Fibroblast of lung (primary cell): ENCODE data around the gene MAGEB16. TPM values are rescaled to one million over a fixed set of nuclear protein-coding genes. Genes with fewer than 3 reads are reported as not detected.

Source experiments
- DNase-seq, 2 donors: peaks; one replicate each; pipeline versions ENCODE4 v3.0.0 to v3.0.0-alpha.2; 2010; ENCODE audit warnings: low read depth in 2 of 2
- H2AFZ ChIP-seq: 2 replicates; pipeline ENCODE4 v1.5.1; 2012; ENCODE audit warnings: low read length, control low read depth, inconsistent platforms
- H3K27ac ChIP-seq: 2 replicates; pipeline ENCODE4 v1.5.1; 2011; ENCODE audit warnings: low read length, control low read depth; ENCODE audit not compliant: insufficient read depth
- H3K27me3 ChIP-seq: 2 replicates; pipeline ENCODE4 v1.5.1; 2011; ENCODE audit warnings: mild to moderate bottlenecking, low read length; ENCODE audit not compliant: control insufficient read depth, insufficient read depth
- H3K36me3 ChIP-seq: 2 replicates; pipeline ENCODE4 v1.5.1; 2011; ENCODE audit warnings: low read length; ENCODE audit not compliant: control insufficient read depth, insufficient read depth
- H3K4me1 ChIP-seq: 2 replicates; pipeline ENCODE4 v1.5.1; 2011; ENCODE audit warnings: low read length; ENCODE audit not compliant: control insufficient read depth, insufficient read depth; ENCODE audit errors: extremely low read depth
- H3K4me2 ChIP-seq: 2 replicates; pipeline ENCODE4 v1.5.1; 2011; ENCODE audit warnings: low read length, control low read depth; ENCODE audit not compliant: insufficient read depth; ENCODE audit errors: extremely low read depth
- H3K4me3 ChIP-seq, 4 experiments: fragments of 200-600 bp in 1 of 4; sonication (generic) in 1 of 4; replicated peaks in 1 of 4; 2 replicates each; pipeline ENCODE4 v1.5.1; 2011 to 2016; ENCODE audit warnings: low read length in 4 of 4, low read depth in 3 of 4, mild to moderate bottlenecking in 3 of 4, control low read depth in 2 of 4, inconsistent platforms in 1 of 4, mixed read lengths in 1 of 4; ENCODE audit not compliant: insufficient read depth in 1 of 4; ENCODE audit errors: control extremely low read depth in 1 of 4
- H3K79me2 ChIP-seq: 2 replicates; pipeline ENCODE4 v1.5.1; 2012; ENCODE audit warnings: mild to moderate bottlenecking, low read length, inconsistent platforms; ENCODE audit not compliant: control insufficient read depth, insufficient read depth
- H3K9ac ChIP-seq: 2 replicates; pipeline ENCODE4 v1.5.1; 2011; ENCODE audit warnings: mild to moderate bottlenecking, low read length, control low read depth; ENCODE audit not compliant: insufficient read depth
- H3K9me3 ChIP-seq: 2 replicates; pipeline ENCODE4 v1.5.1; 2012; ENCODE audit warnings: low read depth, low read length; ENCODE audit not compliant: control insufficient read depth, insufficient read depth
- H4K20me1 ChIP-seq: 2 replicates; pipeline ENCODE4 v1.5.1; 2011; ENCODE audit warnings: low read length; ENCODE audit not compliant: control insufficient read depth, insufficient read depth; ENCODE audit errors: extremely low read depth
- CTCF ChIP-seq, 2 donors: IDR thresholded peaks in 1 of 2; conservative IDR thresholded peaks in 1 of 2; 1 replicate in 1 of 2; 2 replicates in 1 of 2; pipeline ENCODE4 v1.5.1; 2011 to 2012; ENCODE audit warnings: low read length in 2 of 2, control low read depth in 1 of 2, inconsistent platforms in 1 of 2, low read depth in 1 of 2, mild to moderate bottlenecking in 1 of 2
- EZH2 ChIP-seq: IDR thresholded peaks from 2 replicates; pipeline ENCODE4 v1.5.1; 2012; ENCODE audit warnings: low read length, control low read depth, mild to moderate bottlenecking; ENCODE audit errors: missing control alignments
- polyA plus RNA-seq, 2 donors: library from polyadenylated mRNA; depleted of rRNA in 1 of 2; stranded (reverse) in 1 of 2; unstranded in 1 of 2; fragments of >200 nt; gene quantifications; 2 replicates each; pipeline ENCODE4 v1.2.1, GENCODE V29; 2011 to 2012; ENCODE audit warnings: missing spikeins in 1 of 2
- total RNA-seq: library from RNA; depleted of rRNA; stranded (reverse); fragments of >200 nt; gene quantifications from 2 replicates; pipeline ENCODE4 v1.2.1, GENCODE V29; 2014

MAGEB16 gene
- total and polyA plus RNA-seq, 2 donors (not counting 1 experiment from before 2014, with no cell fraction given): not detected

- Histone ChIP-seq H3K27ac (no peak overlapping the region), H3K9me3 (no peaks in the 10 kb centered on the region), H3K4me1 (no peaks in the 10 kb centered on the region), H3K27me3 (no peaks in the 10 kb centered on the region), H3K4me3 (no peak overlapping the region), H3K36me3 (no peaks in the 10 kb centered on the region), H2AFZ (no peak overlapping the region), H3K4me2 (no peak overlapping the region), H3K9ac (no peak overlapping the region), H4K20me1 (no peaks in the 10 kb centered on the region), H3K79me2 (no peaks in the 10 kb centered on the region)
- DNase-seq: no peak
- TF ChIP-seq EZH2: no peak
- no peak for TF ChIP-seq CTCF (conservative IDR thresholded peaks at IDR 0.05 in 1 of 2, IDR thresholded peaks at IDR 0.05 in 1 of 2; ENCODE audit: low read depth in 1 of 2, low read length in 2 of 2)
Measured at GRCh38 chrX:35809781-35810180, 11.6 kb downstream of the MAGEB16 start.

- H3K9me3 ChIP-seq: no peaks in the 10 kb centered on the region
- H3K27ac ChIP-seq: no peak overlapping the region
- no peaks in the 10 kb centered on the region for H3K4me1 ChIP-seq
- H2AFZ ChIP-seq: no peak overlapping the region
- H4K20me1 ChIP-seq: no peaks in the 10 kb centered on the region
- no peaks in the 10 kb centered on the region for H3K79me2 ChIP-seq
- no peaks in the 10 kb centered on the region for H3K36me3 ChIP-seq
- H3K4me3 ChIP-seq: no peak overlapping the region
- DNase-seq: no peak
- H3K27me3 ChIP-seq: no peaks in the 10 kb centered on the region
- no peak overlapping the region for H3K9ac ChIP-seq
- H3K4me2 ChIP-seq: no peak overlapping the region
- TF ChIP-seq CTCF (conservative IDR thresholded peaks at IDR 0.05 in 1 of 2, IDR thresholded peaks at IDR 0.05 in 1 of 2; ENCODE audit: low read depth in 1 of 2, low read length in 2 of 2): no peak
- TF ChIP-seq EZH2: no peak
Measured at GRCh38 chrX:35819241-35819640, 21.1 kb downstream of the MAGEB16 start.

GRCh38 chrX:35826503-35826902, 28.4 kb downstream of the MAGEB16 start:
- Histone ChIP-seq H3K27me3 (no peaks in the 10 kb centered on the region), H4K20me1 (no peaks in the 10 kb centered on the region), H3K9ac (no peak overlapping the region), H3K4me1 (no peaks in the 10 kb centered on the region), H3K27ac (no peak overlapping the region), H3K4me3 (no peak overlapping the region), H3K4me2 (no peak overlapping the region), H3K9me3 (no peaks in the 10 kb centered on the region), H3K36me3 (no peaks in the 10 kb centered on the region), H3K79me2 (no peaks in the 10 kb centered on the region), H2AFZ (no peak overlapping the region)
- DNase-seq: no peak
- TF ChIP-seq EZH2: no peak
- TF ChIP-seq CTCF (conservative IDR thresholded peaks at IDR 0.05 in 1 of 2, IDR thresholded peaks at IDR 0.05 in 1 of 2; ENCODE audit: low read depth in 1 of 2, low read length in 2 of 2): no peak
